SK-N-SH treated with all-trans-retinoic acid at 6 μM for 48 hours (cell line): ENCODE results near the gene ENDOD1.

Experiments used
- ARNTL ChIP-seq: fragments of 450-650 bp; formaldehyde crosslinking; IDR thresholded peaks from 2 replicates; pipeline ENCODE4 v1.5.0; 2020; ENCODE audit warnings: low read depth, mild to moderate bottlenecking, moderate library complexity, borderline replicate concordance
- CSDC2 ChIP-seq: fragments of 250-450 bp; sonication (Bioruptor Pico); IDR thresholded peaks from 2 replicates; pipeline ENCODE4 v1.5.0; 2020; ENCODE audit warnings: mild to moderate bottlenecking, moderate library complexity
- ESRRG ChIP-seq: fragments of 250-450 bp; sonication (Bioruptor Pico); IDR thresholded peaks from 2 replicates; pipeline ENCODE4 v1.6.1; 2021; ENCODE audit warnings: mild to moderate bottlenecking
- GLIS3 ChIP-seq: fragments of 250-450 bp; sonication (Bioruptor Pico); IDR thresholded peaks from 2 replicates; pipeline ENCODE4 v1.5.0; 2020; ENCODE audit warnings: mild to moderate bottlenecking, moderate library complexity
- SNAI2 ChIP-seq: fragments of 250-450 bp; sonication (Bioruptor Pico); IDR thresholded peaks from 2 replicates; pipeline ENCODE4 v1.5.0; 2020; ENCODE audit warnings: mild to moderate bottlenecking, moderate library complexity
- ZC3H10 ChIP-seq: fragments of 250-450 bp; sonication (Bioruptor Pico); IDR thresholded peaks from 2 replicates; pipeline ENCODE4 v1.5.1; 2021; ENCODE audit warnings: mild to moderate bottlenecking, moderate library complexity
- ZFP3 ChIP-seq: fragments of 250-450 bp; sonication (Bioruptor Pico); IDR thresholded peaks from 2 replicates; pipeline ENCODE4 v1.5.0; 2020; ENCODE audit warnings: mild to moderate bottlenecking, moderate library complexity
- TF ChIP-seq, protein P1 (sequence below): fragments of 250-450 bp; sonication (Bioruptor Pico); IDR thresholded peaks from 2 replicates; pipeline ENCODE4 v1.5.1; 2021; ENCODE audit warnings: mild to moderate bottlenecking, moderate library complexity
- TF ChIP-seq, protein P2 (sequence below): fragments of 250-450 bp; sonication (Bioruptor Pico); IDR thresholded peaks from 2 replicates; pipeline ENCODE4 v1.8.0; 2020; ENCODE audit warnings: mild to moderate bottlenecking, moderate library complexity, borderline replicate concordance
- TF ChIP-seq, protein P3 (sequence below): fragments of 250-450 bp; sonication (Bioruptor Pico); IDR thresholded peaks from 2 replicates; pipeline ENCODE4 v1.5.0; 2020; ENCODE audit warnings: mild to moderate bottlenecking, moderate library complexity
- TF ChIP-seq, protein P4 (sequence below): fragments of 250-450 bp; sonication (Bioruptor Pico); IDR thresholded peaks from 2 replicates; pipeline ENCODE4 v1.5.1; 2020; ENCODE audit warnings: low read depth, mild to moderate bottlenecking, moderate library complexity
- TF ChIP-seq, protein P5 (sequence below): fragments of 250-450 bp; sonication (Bioruptor Pico); IDR thresholded peaks from 2 replicates; pipeline ENCODE4 v1.8.0; 2021; ENCODE audit warnings: low read depth, mild to moderate bottlenecking, moderate library complexity, borderline replicate concordance

GRCh38 chr11:95143106-95143681 is 53.5 kb downstream of the ENDOD1 start:
- TF ChIP-seq, protein P1, sequence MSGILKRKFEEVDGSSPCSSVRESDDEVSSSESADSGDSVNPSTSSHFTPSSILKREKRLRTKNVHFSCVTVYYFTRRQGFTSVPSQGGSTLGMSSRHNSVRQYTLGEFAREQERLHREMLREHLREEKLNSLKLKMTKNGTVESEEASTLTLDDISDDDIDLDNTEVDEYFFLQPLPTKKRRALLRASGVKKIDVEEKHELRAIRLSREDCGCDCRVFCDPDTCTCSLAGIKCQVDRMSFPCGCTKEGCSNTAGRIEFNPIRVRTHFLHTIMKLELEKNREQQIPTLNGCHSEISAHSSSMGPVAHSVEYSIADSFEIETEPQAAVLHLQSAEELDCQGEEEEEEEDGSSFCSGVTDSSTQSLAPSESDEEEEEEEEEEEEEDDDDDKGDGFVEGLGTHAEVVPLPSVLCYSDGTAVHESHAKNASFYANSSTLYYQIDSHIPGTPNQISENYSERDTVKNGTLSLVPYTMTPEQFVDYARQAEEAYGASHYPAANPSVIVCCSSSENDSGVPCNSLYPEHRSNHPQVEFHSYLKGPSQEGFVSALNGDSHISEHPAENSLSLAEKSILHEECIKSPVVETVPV (CRISPR knock-in tag), result no peak
- no peak for TF ChIP-seq ZFP3 (CRISPR knock-in tag)
- TF ChIP-seq ESRRG (CRISPR knock-in tag), result no peak
- no peak for TF ChIP-seq CSDC2 (CRISPR knock-in tag)
- TF ChIP-seq, protein P2, sequence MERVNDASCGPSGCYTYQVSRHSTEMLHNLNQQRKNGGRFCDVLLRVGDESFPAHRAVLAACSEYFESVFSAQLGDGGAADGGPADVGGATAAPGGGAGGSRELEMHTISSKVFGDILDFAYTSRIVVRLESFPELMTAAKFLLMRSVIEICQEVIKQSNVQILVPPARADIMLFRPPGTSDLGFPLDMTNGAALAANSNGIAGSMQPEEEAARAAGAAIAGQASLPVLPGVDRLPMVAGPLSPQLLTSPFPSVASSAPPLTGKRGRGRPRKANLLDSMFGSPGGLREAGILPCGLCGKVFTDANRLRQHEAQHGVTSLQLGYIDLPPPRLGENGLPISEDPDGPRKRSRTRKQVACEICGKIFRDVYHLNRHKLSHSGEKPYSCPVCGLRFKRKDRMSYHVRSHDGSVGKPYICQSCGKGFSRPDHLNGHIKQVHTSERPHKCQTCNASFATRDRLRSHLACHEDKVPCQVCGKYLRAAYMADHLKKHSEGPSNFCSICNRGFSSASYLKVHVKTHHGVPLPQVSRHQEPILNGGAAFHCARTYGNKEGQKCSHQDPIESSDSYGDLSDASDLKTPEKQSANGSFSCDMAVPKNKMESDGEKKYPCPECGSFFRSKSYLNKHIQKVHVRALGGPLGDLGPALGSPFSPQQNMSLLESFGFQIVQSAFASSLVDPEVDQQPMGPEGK (CRISPR knock-in tag), result no peak
- TF ChIP-seq GLIS3 (CRISPR knock-in tag), result no peak
- TF ChIP-seq ZC3H10 (CRISPR knock-in tag), result no peak
- TF ChIP-seq, protein P3, sequence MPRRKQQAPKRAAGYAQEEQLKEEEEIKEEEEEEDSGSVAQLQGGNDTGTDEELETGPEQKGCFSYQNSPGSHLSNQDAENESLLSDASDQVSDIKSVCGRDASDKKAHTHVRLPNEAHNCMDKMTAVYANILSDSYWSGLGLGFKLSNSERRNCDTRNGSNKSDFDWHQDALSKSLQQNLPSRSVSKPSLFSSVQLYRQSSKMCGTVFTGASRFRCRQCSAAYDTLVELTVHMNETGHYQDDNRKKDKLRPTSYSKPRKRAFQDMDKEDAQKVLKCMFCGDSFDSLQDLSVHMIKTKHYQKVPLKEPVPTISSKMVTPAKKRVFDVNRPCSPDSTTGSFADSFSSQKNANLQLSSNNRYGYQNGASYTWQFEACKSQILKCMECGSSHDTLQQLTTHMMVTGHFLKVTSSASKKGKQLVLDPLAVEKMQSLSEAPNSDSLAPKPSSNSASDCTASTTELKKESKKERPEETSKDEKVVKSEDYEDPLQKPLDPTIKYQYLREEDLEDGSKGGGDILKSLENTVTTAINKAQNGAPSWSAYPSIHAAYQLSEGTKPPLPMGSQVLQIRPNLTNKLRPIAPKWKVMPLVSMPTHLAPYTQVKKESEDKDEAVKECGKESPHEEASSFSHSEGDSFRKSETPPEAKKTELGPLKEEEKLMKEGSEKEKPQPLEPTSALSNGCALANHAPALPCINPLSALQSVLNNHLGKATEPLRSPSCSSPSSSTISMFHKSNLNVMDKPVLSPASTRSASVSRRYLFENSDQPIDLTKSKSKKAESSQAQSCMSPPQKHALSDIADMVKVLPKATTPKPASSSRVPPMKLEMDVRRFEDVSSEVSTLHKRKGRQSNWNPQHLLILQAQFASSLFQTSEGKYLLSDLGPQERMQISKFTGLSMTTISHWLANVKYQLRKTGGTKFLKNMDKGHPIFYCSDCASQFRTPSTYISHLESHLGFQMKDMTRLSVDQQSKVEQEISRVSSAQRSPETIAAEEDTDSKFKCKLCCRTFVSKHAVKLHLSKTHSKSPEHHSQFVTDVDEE (CRISPR knock-in tag), result no peak
- no peak for TF ChIP-seq SNAI2 (CRISPR knock-in tag)
- no peak for TF ChIP-seq ARNTL (CRISPR knock-in tag)
- TF ChIP-seq, protein P4, sequence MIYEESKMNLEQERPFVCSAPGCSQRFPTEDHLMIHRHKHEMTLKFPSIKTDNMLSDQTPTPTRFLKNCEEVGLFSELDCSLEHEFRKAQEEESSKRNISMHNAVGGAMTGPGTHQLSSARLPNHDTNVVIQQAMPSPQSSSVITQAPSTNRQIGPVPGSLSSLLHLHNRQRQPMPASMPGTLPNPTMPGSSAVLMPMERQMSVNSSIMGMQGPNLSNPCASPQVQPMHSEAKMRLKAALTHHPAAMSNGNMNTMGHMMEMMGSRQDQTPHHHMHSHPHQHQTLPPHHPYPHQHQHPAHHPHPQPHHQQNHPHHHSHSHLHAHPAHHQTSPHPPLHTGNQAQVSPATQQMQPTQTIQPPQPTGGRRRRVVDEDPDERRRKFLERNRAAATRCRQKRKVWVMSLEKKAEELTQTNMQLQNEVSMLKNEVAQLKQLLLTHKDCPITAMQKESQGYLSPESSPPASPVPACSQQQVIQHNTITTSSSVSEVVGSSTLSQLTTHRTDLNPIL (CRISPR knock-in tag), result no peak
- TF ChIP-seq, protein P5, sequence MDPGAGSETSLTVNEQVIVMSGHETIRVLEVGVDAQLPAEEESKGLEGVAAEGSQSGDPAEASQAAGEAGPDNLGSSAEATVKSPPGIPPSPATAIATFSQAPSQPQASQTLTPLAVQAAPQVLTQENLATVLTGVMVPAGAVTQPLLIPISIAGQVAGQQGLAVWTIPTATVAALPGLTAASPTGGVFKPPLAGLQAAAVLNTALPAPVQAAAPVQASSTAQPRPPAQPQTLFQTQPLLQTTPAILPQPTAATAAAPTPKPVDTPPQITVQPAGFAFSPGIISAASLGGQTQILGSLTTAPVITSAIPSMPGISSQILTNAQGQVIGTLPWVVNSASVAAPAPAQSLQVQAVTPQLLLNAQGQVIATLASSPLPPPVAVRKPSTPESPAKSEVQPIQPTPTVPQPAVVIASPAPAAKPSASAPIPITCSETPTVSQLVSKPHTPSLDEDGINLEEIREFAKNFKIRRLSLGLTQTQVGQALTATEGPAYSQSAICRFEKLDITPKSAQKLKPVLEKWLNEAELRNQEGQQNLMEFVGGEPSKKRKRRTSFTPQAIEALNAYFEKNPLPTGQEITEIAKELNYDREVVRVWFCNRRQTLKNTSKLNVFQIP (CRISPR knock-in tag), result no peak
